IPS-20b (cell line): Measurements from ENCODE around the gene DLGAP5.

Experiments
- H3K27ac ChIP-seq: one replicate; pipeline ENCODE4 v1.5.1; 2013; ENCODE audit warnings: low read length
- H3K27me3 ChIP-seq: 2 replicates; pipeline ENCODE4 v1.6.1; 2013; ENCODE audit warnings: mild to moderate bottlenecking, low read length, inconsistent platforms; ENCODE audit not compliant: insufficient read depth
- H3K36me3 ChIP-seq: 2 replicates; pipeline ENCODE4 v1.6.1; 2013; ENCODE audit warnings: low read depth, mild to moderate bottlenecking, inconsistent platforms, low read length, moderate library complexity; ENCODE audit not compliant: insufficient read depth
- H3K4me1 ChIP-seq: 2 replicates; pipeline ENCODE4 v1.6.1; 2013; ENCODE audit warnings: mild to moderate bottlenecking, control low read depth, inconsistent platforms, low read length, moderate library complexity; ENCODE audit not compliant: insufficient read depth
- H3K4me3 ChIP-seq: 2 replicates; pipeline ENCODE4 v1.5.1; 2013; ENCODE audit warnings: mild to moderate bottlenecking, low read length, inconsistent platforms
- H3K9ac ChIP-seq: 2 replicates; pipeline ENCODE4 v1.6.1; 2013; ENCODE audit warnings: low read depth, mild to moderate bottlenecking, inconsistent platforms, low read length, moderate library complexity
- H3K9me3 ChIP-seq: 2 replicates; pipeline ENCODE4 v1.6.1; 2013; ENCODE audit warnings: mild to moderate bottlenecking, low read depth, low read length, inconsistent platforms; ENCODE audit not compliant: insufficient read depth

Gene DLGAP5

GRCh38 chr14:55139141-55139540, 52.2 kb downstream of the DLGAP5 start:
- Histone ChIP-seq H3K36me3 (peaks cover 32% of the 10 kb centered on the region), H3K27me3 (no peaks in the 10 kb centered on the region), H3K4me3 (no peak overlapping the region), H3K4me1 (no peaks in the 10 kb centered on the region), H3K9me3 (no peaks in the 10 kb centered on the region), H3K27ac (no peak overlapping the region), H3K9ac (no peak overlapping the region)

GRCh38 chr14:55138091-55138490, 53.3 kb downstream of the DLGAP5 start:
- H3K36me3 ChIP-seq: peaks cover 26% of the 10 kb centered on the region
- no peaks in the 10 kb centered on the region for H3K4me1 ChIP-seq
- no peak overlapping the region for H3K9ac ChIP-seq
- H3K9me3 ChIP-seq: no peaks in the 10 kb centered on the region
- no peak overlapping the region for H3K27ac ChIP-seq
- no peaks in the 10 kb centered on the region for H3K27me3 ChIP-seq
- no peak overlapping the region for H3K4me3 ChIP-seq

- H3K9ac ChIP-seq: no peak overlapping the region
- peaks cover 2% of the 10 kb centered on the region; the same call in 1 of the 2 replicates for H3K27me3 ChIP-seq
- H3K9me3 ChIP-seq: no peaks in the 10 kb centered on the region
- H3K36me3 ChIP-seq: peaks cover 23% of the 10 kb centered on the region
- H3K4me3 ChIP-seq: no peak overlapping the region
- H3K4me1 ChIP-seq: no peaks in the 10 kb centered on the region
- H3K27ac ChIP-seq: no peak overlapping the region
Measured at GRCh38 chr14:55136885-55137786, 54.2 kb downstream of the DLGAP5 start.

DNA sequence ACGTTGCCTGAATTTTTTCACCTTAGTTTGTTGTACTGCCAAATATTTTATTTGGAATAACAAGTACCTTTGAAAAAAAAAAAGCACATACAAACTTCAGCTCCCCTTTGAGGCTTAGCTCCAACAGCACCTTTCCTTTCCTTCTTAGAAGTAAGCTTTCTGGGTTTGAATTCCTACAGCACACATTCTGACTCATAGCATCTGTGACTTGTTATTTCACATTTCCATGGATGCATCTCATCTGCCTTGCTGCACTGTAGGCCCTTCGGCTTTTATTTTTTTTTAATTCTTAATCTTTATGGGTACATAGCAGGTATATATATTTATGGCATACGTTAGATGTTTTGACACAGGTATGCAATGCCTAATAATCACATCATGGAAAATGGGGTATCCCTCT, 55.1 kb downstream of the DLGAP5 start:
- H3K9me3 ChIP-seq: no peaks in the 10 kb centered on the region
- peaks cover 11% of the 10 kb centered on the region for H3K27me3 ChIP-seq
- H3K27ac ChIP-seq: no peak overlapping the region
- H3K4me1 ChIP-seq: no peaks in the 10 kb centered on the region
- no peak overlapping the region for H3K9ac ChIP-seq
- peaks cover 14% of the 10 kb centered on the region for H3K36me3 ChIP-seq
- no peak overlapping the region for H3K4me3 ChIP-seq

DNA sequence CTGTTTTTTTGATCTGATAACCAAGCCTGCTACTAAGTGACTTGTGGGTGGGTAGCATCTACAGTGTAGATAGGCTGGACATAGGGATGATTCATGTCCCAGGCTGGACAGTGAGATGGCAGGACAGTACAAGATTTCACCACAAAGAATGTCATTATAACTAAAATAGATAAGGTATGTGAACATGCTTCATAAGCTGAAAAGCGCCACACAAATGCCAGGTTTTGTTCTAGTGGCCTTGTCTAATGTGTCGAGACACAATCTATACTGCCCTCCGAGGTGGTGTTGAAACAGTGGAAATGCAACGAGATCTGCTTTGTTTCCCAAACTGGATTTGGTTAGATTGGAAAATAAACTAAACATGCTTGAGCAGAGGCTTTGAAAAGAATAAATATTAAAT, 58.0 kb downstream of the DLGAP5 start:
- Histone ChIP-seq H3K4me3 (no peak overlapping the region), H3K27me3 (peaks cover 38% of the 10 kb centered on the region), H3K9ac (no peak overlapping the region), H3K9me3 (no peaks in the 10 kb centered on the region), H3K36me3 (no peaks in the 10 kb centered on the region), H3K4me1 (no peaks in the 10 kb centered on the region), H3K27ac (no peak overlapping the region)

DNA sequence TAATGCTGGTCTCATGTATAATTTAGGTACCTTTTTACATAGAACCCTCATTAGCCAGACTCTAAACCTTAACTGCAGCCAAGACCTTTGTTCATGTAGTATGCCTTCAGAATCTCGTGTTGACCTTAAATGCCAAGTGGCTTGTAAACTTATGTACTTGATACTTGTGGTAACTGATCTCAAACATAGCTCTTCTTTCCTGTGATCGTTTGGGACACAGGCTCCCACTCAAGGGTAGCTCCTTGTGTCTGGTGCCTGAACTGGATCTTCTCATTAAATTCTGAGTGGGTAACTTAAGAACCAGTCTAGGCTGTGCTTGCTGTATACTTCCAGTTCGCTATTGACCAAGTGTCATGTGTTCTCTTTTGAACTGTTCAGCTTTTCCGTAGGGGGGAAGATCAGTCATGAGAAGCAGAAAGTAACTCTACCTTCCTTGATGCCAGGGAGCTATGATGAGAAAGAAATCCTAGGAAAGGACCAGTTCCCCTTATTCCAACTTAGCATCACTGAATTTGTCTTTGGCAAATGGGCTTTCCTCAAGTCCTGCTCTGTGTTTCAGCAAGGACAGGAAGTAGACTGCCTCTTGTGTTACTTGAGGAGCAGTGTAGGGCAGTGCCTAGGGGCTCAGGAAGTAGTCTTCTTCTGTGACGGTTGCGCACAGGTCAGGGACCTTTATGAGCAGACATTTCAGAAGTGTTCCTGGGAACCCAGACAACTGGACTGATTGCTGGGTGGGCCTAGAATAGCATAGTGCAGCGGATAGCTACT, 59.8 kb downstream of the DLGAP5 start:
- H3K9me3 ChIP-seq: no peaks in the 10 kb centered on the region
- H3K27ac ChIP-seq: no peak overlapping the region
- peaks cover 57% of the 10 kb centered on the region for H3K27me3 ChIP-seq
- H3K4me1 ChIP-seq: no peaks in the 10 kb centered on the region
- H3K4me3 ChIP-seq: no peak overlapping the region
- H3K9ac ChIP-seq: no peak overlapping the region
- H3K36me3 ChIP-seq: no peaks in the 10 kb centered on the region

GRCh38 chr14:55130196-55130550, 61.2 kb downstream of the DLGAP5 start:
- Histone ChIP-seq H3K36me3 (no peaks in the 10 kb centered on the region), H3K27ac (no peak overlapping the region), H3K4me3 (peak overlapping the region; percentile 68), H3K9ac (no peak overlapping the region), H3K9me3 (no peaks in the 10 kb centered on the region), H3K4me1 (no peaks in the 10 kb centered on the region), H3K27me3 (peaks cover 64% of the 10 kb centered on the region)

DNA sequence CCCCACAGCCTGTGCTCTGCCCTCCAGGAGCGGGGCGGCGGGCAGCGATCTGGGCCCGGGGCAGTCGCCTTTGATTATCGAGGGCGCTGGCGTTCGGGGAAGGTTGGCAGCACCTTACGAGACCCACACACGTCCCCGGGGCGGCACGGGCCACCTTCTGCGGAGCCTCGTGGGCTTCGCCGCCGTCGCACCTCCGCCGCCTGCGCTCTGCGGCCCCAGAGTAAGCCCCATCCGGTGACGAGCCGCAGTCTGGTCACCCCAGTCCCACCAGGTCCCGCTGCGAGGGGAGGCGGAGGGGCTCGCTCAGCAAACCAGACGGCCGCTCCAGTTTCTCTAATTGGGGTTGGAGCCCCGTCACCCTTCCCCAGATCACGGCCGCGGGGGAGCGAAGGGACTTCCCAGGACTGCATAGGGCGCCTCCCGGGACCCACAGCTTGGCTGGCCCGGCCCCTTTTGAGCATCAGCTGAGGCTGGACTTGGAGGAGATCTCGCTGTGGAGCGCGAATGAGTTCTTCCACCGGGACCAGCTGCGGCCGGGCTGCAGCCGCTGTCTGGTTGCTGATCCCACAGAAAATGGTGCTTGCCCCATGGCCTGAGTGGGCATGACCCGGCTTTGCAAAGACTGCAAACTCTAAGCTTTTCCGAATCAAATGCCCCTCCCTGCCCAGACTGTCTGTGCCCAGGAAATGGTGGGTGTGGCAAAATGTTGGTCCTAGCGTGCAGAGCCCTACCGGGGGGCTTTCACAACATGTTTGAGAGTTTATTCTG, 61.8 kb downstream of the DLGAP5 start:
- Histone ChIP-seq H3K9ac (peak overlapping the region; percentile 26; the same call in 1 of the 2 replicates), H3K4me1 (no peaks in the 10 kb centered on the region), H3K9me3 (no peaks in the 10 kb centered on the region), H3K4me3 (peak overlapping the region; percentile 68), H3K27ac (no peak overlapping the region), H3K27me3 (peaks cover 64% of the 10 kb centered on the region), H3K36me3 (no peaks in the 10 kb centered on the region)

DNA sequence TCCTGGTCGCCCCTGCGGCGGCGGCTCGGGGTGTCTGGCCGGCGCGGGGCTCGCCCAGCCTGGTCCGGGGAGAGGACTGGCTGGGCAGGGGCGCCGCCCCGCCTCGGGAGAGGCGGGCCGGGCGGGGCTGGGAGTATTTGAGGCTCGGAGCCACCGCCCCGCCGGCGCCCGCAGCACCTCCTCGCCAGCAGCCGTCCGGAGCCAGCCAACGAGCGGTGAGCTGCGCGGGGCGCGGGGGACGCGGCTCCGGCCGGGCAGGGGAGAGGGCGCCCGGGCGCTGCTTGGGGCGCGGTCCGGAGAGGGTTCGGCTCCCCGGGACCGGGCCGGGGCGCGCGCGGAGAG, 62.3 kb downstream of the DLGAP5 start, which contains the start of gene LGALS3:
Gene LGALS3 (plus strand): TSS at position 167 of the 342 bp plus-strand sequence. CDS start 8,122 bp downstream, outside the sequence.
- Histone ChIP-seq H3K9me3 (no peaks in the 10 kb centered on the region), H3K9ac (peak within 1 kb of the TSS; percentile 26; the same call in 1 of the 2 replicates), H3K27ac (no peak within 1 kb of the TSS), H3K4me3 (peak within 1 kb of the TSS; percentile 68), H3K4me1 (no peaks in the 10 kb centered on the region), H3K36me3 (no peaks in the 10 kb centered on the region), H3K27me3 (peaks cover 64% of the 10 kb centered on the region)

GRCh38 chr14:55128386-55129085, 62.8 kb downstream of the DLGAP5 start:
- Histone ChIP-seq H3K27me3 (peaks cover 64% of the 10 kb centered on the region), H3K4me3 (peak overlapping the region; percentile 68; the same call in 1 of the 2 replicates), H3K36me3 (no peaks in the 10 kb centered on the region), H3K9me3 (no peaks in the 10 kb centered on the region), H3K27ac (no peak overlapping the region), H3K4me1 (no peaks in the 10 kb centered on the region), H3K9ac (no peak overlapping the region)

DNA sequence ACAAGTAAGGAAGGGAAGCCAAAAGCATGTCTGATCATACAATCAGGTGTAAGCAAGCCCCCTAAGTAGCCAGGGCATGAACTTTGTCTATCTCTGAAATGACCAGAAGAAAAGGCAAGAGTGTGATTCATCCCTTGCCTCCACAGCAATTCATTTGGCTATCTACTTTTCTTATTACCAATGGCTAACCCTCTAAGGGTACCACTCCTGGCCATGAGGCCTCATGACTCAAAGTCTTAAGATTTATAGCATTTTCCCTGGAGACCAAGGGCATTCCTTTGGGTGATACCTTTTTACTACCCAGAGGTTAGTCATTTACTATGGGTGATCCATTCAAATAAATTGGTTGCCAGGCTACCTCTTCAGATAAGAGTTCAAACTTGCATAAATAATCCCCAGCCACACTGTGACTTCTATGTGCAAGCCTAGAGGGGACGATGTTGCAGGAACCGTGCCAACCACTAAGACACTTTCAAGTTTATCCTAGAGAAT, 63.9 kb downstream of the DLGAP5 start:
- Histone ChIP-seq H3K9ac (no peak overlapping the region), H3K9me3 (no peaks in the 10 kb centered on the region), H3K4me3 (no peak overlapping the region), H3K36me3 (no peaks in the 10 kb centered on the region), H3K4me1 (no peaks in the 10 kb centered on the region), H3K27me3 (peaks cover 64% of the 10 kb centered on the region), H3K27ac (no peak overlapping the region)
